Dendritic cell treated with granulocyte-macrophage colony-stimulating factor and Interleukin-4, amounts not matched to agents 40 ng/mL and 50 ng/mL, for 4 days (primary cell): ENCODE data around the gene C14orf132.
A peak's percentile ranks its signal among the peaks of the same experiment; 100 is the strongest.

ENCODE experiments used
- H3K27ac Mint-ChIP-seq: one replicate; pipeline ENCODE4 v1.8.0; 2022; ENCODE audit warnings: mild to moderate bottlenecking, mixed read lengths
- H3K27me3 Mint-ChIP-seq: one replicate; pipeline ENCODE4 v1.8.0; 2022; ENCODE audit warnings: mild to moderate bottlenecking, mixed read lengths
- H3K36me3 Mint-ChIP-seq: one replicate; pipeline ENCODE4 v1.8.0; 2022; ENCODE audit warnings: low read depth, mixed read lengths
- H3K4me1 Mint-ChIP-seq: one replicate; pipeline ENCODE4 v1.8.0; 2022; ENCODE audit warnings: low read depth, mixed read lengths
- H3K4me3 Mint-ChIP-seq: one replicate; pipeline ENCODE4 v1.8.0; 2022; ENCODE audit warnings: mild to moderate bottlenecking, moderate library complexity, mixed read lengths
- H3K9me3 Mint-ChIP-seq: one replicate; pipeline ENCODE4 v1.8.0; 2022; ENCODE audit warnings: mixed read lengths
- intact Hi-C: fragments of 100-400 bp; cut with micrococcal nuclease; formaldehyde crosslinking; loops from one replicate; pipeline ENCODE4 v1.15.0; 2022

C14orf132 gene

DNA sequence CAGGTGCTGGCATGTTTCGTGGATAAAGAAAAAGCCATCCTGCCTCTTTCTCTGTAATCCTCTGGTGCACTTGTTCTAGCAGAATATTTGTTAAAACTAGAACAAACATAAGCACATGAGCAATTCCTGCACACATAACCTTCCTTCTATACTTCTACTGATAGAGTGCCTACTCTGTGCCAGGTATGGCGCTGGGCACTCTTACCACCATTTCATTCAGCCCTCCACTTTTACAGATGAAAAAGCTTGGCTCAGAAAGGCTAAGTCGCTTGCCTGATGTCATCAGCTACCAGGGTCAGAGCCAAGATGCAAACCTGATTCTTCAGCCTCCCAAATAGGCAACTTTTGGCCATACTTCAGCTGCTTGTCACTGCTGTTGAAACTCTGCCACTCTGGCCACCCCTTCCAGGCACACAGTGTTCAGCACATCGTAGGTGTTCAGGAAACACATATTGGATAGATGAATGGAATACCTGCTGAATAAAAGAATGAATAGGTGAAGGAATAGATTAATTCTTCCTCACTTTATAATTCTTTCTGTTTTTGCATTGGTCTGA, 10.0 kb upstream of the C14orf132 start:
- H3K27ac Mint-ChIP-seq, result no peak overlapping the region
- H3K27me3 Mint-ChIP-seq, result peaks cover 7% of the 10 kb centered on the region
- H3K9me3 Mint-ChIP-seq, result no peaks in the 10 kb centered on the region

DNA sequence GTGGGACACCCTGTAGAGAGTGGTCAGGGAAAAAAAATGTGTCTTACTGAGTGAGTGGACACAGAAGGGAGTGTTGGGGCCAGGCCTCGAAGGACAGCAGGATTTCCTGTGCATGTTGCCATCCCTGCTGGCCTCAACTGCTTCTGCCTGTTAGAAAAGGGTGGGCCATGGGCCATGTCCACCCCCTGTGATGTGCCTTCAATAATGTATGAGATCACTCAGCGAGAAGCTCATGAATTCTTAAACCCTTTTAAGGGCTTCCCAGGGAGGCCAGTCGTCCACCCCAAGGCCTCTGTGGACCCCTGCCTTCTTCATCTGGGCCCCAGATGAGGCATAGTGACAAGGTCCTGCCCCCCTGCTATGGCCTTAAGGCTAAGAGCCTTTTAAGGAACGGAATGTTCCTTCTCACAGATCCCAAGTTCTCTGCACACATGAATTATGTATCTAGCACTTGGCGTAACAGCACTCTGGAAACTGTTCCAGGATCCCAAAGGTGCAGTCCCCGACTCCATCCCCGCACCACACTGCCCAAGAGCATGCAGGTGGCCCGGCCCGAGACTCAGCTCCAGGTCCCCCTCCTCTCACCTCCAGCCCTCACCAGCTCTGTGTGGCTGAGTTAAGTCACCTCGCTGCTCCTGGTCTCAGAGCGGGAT, 8.9 kb upstream of the C14orf132 start:
- Mint-ChIP-seq H3K27me3 (peaks cover 11% of the 10 kb centered on the region), H3K9me3 (no peaks in the 10 kb centered on the region), H3K4me3 (no peak overlapping the region), H3K36me3 (no peaks in the 10 kb centered on the region), H3K27ac (no peak overlapping the region), H3K4me1 (no peaks in the 10 kb centered on the region)
- intact Hi-C loops, result no loop called here

More for the DNA sequence above, 10.0 kb upstream of the C14orf132 start:
- H3K4me1 Mint-ChIP-seq, result no peaks in the 10 kb centered on the region
- H3K36me3 Mint-ChIP-seq, result no peaks in the 10 kb centered on the region
- no peak overlapping the region for H3K4me3 Mint-ChIP-seq
- intact Hi-C loops, result no loop called here

DNA sequence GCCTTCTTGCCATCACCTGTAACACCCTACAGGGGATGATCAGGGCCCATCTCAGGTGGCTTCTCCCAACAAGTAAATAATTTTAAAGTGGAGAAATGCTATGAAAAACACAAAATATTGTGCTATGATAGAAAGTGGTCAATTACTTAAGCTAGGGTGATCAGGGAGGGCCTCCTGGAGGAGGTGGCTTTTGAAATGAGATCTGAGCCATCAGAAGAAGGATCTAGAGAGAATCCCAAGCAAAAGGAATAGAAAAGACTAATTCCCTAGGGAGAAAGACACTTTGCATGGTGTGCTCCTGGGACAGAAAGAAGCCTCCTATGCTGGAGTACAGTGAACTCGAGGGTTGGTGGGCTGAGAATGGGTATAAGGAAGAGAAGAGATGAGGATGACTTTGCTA, 7.5 kb upstream of the C14orf132 start:
- Mint-ChIP-seq H3K9me3 (no peaks in the 10 kb centered on the region), H3K4me3 (no peak overlapping the region), H3K27ac (no peak overlapping the region), H3K36me3 (no peaks in the 10 kb centered on the region), H3K4me1 (no peaks in the 10 kb centered on the region), H3K27me3 (peaks cover 13% of the 10 kb centered on the region)
- intact Hi-C loops, result no loop called here

DNA sequence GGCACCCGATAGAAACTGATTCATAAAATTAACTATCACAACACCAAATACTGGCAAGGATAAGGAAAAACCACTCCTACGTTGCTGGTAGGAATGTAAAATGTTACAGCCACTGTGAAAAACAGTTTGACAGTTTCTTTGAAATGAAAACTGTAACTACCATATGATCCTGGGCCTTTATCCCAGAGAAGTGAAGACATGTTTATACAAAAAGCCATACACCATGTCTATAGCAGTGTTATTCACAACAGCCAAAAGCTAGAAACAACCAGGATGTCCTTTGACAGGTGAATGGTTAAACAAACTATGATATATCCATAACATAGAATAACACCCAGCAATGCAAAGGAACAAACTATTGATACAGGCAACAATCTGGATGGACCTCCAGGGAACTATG, 3.7 kb upstream of the C14orf132 start:
- peaks cover 37% of the 10 kb centered on the region for H3K27me3 Mint-ChIP-seq
- H3K4me3 Mint-ChIP-seq, result no peak overlapping the region
- H3K36me3 Mint-ChIP-seq, result no peaks in the 10 kb centered on the region
- H3K27ac Mint-ChIP-seq, result no peak overlapping the region
- H3K4me1 Mint-ChIP-seq, result peaks cover 10% of the 10 kb centered on the region
- intact Hi-C loops, result no loop called here
- no peaks in the 10 kb centered on the region for H3K9me3 Mint-ChIP-seq

DNA sequence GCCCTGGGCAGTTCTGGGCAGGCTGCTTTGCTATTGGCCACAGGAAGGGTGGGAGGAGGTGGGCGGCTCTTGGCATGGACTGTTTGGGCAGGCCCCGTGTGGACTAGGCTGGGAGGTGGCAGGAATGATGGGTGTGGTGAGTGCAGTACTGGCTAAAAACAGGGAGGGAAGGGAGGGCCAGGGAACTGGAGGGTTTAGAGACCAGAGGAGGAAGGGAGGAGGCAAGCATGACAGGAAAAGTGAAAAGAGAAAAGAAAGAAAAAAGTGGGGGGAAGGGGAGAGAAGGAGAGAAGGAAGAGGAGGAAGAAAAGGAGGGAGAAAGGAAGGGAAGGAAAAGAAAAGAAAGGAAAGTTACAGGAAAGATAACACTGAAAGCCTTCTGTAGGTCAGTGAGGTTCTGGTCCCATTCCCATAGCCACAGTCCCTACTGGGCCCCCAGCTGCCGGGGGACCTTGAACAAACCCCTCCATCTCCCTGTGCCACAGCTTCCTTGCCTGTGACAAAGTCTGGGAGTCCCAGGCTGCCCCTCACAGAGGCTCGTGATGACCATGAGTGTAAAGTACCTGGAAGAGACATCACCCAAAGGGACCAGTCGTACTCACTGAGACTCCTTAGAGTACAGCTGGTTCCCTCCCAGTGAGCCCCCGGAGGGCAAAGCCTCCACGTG, 1.1 kb upstream of the C14orf132 start:
- Mint-ChIP-seq H3K36me3 (no peaks in the 10 kb centered on the region), H3K4me1 (peaks cover 10% of the 10 kb centered on the region), H3K27ac (no peak overlapping the region), H3K4me3 (no peak overlapping the region), H3K9me3 (no peaks in the 10 kb centered on the region), H3K27me3 (peaks cover 60% of the 10 kb centered on the region)
- intact Hi-C loops, result no loop called here

DNA sequence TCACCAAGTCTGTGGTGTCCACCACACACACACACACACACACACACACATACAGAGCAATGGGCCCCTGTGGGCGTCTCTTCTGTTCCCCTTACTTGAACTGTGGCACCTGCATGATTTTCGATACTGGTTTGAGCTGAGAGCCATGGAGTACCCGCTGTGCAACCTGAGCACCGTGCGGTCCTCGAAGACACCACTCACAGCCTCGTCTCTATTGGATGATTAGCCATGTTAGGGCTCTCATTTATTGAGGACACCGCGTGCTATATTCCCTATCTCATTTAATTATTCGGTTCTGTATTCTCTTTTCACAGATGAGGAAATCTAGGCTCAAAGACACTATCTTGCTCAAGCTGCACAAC, 623 bp upstream of the C14orf132 start:
- Mint-ChIP-seq H3K27me3 (peaks cover 61% of the 10 kb centered on the region), H3K4me1 (peaks cover 10% of the 10 kb centered on the region), H3K4me3 (no peak overlapping the region), H3K9me3 (no peaks in the 10 kb centered on the region), H3K27ac (no peak overlapping the region), H3K36me3 (no peaks in the 10 kb centered on the region)
- intact Hi-C loops, result no loop called here

GRCh38 chr14:96039633-96040311, 610 bp downstream of the C14orf132 start:
- peaks cover 61% of the 10 kb centered on the region for H3K27me3 Mint-ChIP-seq
- H3K9me3 Mint-ChIP-seq, result no peaks in the 10 kb centered on the region
- H3K4me3 Mint-ChIP-seq, result peak overlapping the region; percentile 54
- intact Hi-C loops, result no loop called here
- peaks cover 10% of the 10 kb centered on the region for H3K4me1 Mint-ChIP-seq
- no peaks in the 10 kb centered on the region for H3K36me3 Mint-ChIP-seq
- H3K27ac Mint-ChIP-seq, result no peak overlapping the region

DNA sequence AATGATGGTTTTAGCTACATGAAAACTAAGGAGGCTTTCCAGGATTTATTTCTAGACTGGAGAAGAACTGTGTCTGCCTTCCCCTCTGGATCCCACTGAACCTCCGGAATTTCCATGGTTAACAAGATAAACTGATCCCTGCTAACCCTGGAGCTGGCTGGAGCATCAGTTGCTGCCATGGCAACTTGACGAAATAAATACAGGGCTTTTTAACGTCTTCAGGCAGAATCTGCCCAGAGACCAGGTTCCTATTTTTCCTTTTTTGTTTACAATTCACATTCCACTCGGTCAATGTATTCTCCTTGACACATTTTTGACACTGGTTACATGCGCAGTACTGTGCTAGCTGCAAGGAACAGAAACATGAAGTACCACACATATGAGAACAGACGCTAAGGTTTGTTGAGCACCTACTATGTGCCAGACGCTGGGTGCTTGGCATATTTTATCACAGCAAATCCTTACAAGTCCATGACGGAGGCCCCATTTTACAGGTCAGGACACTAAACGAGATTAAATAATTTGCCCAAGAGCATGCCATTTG, 1.7 kb downstream of the C14orf132 start:
- intact Hi-C loops, result no loop called here
- H3K27ac Mint-ChIP-seq, result no peak overlapping the region
- peaks cover 58% of the 10 kb centered on the region for H3K27me3 Mint-ChIP-seq
- no peaks in the 10 kb centered on the region for H3K36me3 Mint-ChIP-seq
- H3K9me3 Mint-ChIP-seq, result no peaks in the 10 kb centered on the region
- H3K4me1 Mint-ChIP-seq, result peaks cover 10% of the 10 kb centered on the region
- no peak overlapping the region for H3K4me3 Mint-ChIP-seq

GRCh38 chr14:96042248-96042930, 3.2 kb downstream of the C14orf132 start:
- H3K9me3 Mint-ChIP-seq, result no peaks in the 10 kb centered on the region
- no peak overlapping the region for H3K4me3 Mint-ChIP-seq
- no peak overlapping the region for H3K27ac Mint-ChIP-seq
- H3K36me3 Mint-ChIP-seq, result no peaks in the 10 kb centered on the region
- intact Hi-C loops, result no loop called here
- H3K4me1 Mint-ChIP-seq, result peaks cover 10% of the 10 kb centered on the region
- peaks cover 51% of the 10 kb centered on the region for H3K27me3 Mint-ChIP-seq

DNA sequence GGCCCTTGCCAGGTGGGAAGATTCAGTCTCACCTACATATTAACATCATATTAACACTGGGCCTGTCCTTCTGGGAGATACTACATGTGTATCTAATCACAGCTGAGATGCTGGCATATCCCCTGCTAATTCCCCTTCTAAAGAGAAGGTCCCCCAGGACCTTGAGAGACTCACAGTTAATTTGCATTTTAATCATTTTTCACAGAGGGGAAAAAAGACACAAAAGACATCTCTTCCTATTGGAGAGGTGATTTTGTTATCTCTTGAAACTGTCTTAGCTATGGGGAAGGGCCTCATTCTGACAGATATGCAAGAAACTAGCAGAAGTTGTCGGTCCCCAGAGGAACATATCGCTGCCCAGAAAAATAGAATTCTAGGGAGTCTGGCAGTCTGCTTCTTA, 7.5 kb downstream of the C14orf132 start:
- Mint-ChIP-seq H3K36me3 (no peaks in the 10 kb centered on the region), H3K4me3 (no peak overlapping the region), H3K27ac (no peak overlapping the region), H3K4me1 (no peaks in the 10 kb centered on the region), H3K9me3 (no peaks in the 10 kb centered on the region), H3K27me3 (peaks cover 14% of the 10 kb centered on the region)
- intact Hi-C loops, result no loop called here

GRCh38 chr14:96047101-96047500, 7.9 kb downstream of the C14orf132 start:
- Mint-ChIP-seq H3K27me3 (peaks cover 9% of the 10 kb centered on the region), H3K36me3 (no peaks in the 10 kb centered on the region), H3K4me1 (no peaks in the 10 kb centered on the region), H3K9me3 (no peaks in the 10 kb centered on the region), H3K4me3 (no peak overlapping the region), H3K27ac (no peak overlapping the region)
- intact Hi-C loops, result no loop called here

DNA sequence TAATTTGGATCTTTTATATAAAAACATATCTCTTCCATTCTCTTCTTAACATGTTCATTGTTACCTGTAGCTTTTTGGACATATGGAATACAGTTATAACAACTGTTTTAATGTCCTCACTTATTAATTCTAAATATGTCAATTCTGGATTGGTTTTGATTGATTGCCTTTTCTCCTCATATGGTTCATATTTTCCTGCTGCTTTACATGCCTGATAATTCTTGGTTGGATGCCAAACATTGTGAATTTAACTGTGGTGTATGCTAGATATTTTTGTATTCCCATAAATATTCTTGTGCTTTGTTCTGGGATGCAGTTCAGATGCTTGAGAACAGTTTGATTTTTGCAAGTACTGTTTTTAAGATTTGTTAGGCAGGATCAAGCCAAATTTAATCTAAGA, 10.8 kb downstream of the C14orf132 start:
- Mint-ChIP-seq H3K27ac (no peak overlapping the region), H3K9me3 (no peaks in the 10 kb centered on the region), H3K36me3 (no peaks in the 10 kb centered on the region), H3K4me1 (no peaks in the 10 kb centered on the region), H3K4me3 (no peak overlapping the region), H3K27me3 (peaks cover 2% of the 10 kb centered on the region)
- intact Hi-C loops, result no loop called here

GRCh38 chr14:96050482-96050881, 11.3 kb downstream of the C14orf132 start:
- H3K9me3 Mint-ChIP-seq, result no peaks in the 10 kb centered on the region
- intact Hi-C loops, result no loop called here
- peaks cover 2% of the 10 kb centered on the region for H3K27me3 Mint-ChIP-seq
- no peak overlapping the region for H3K27ac Mint-ChIP-seq
- no peaks in the 10 kb centered on the region for H3K36me3 Mint-ChIP-seq
- H3K4me3 Mint-ChIP-seq, result no peak overlapping the region
- no peaks in the 10 kb centered on the region for H3K4me1 Mint-ChIP-seq

- H3K4me3 Mint-ChIP-seq, result no peak overlapping the region
- H3K27ac Mint-ChIP-seq, result no peak overlapping the region
- H3K27me3 Mint-ChIP-seq, result peaks cover 2% of the 10 kb centered on the region
- no peaks in the 10 kb centered on the region for H3K36me3 Mint-ChIP-seq
- H3K9me3 Mint-ChIP-seq, result no peaks in the 10 kb centered on the region
- intact Hi-C loops, result no loop called here
- no peaks in the 10 kb centered on the region for H3K4me1 Mint-ChIP-seq
Measured at GRCh38 chr14:96051231-96051630, 12.1 kb downstream of the C14orf132 start.
